Activated CD4-positive, alpha-beta T cell treated with anti-CD3 and anti-CD28 coated beads, Interleukin-10, Interleukin-2, amounts not matched to agents 100 ng/mL and 50 ng/mL, durations not matched to agents 16 hours and 8 hours (primary cell): Measurements from ENCODE around the gene KCNQ2.

ENCODE experiments used
- DNase-seq: peaks from one replicate; pipeline ENCODE4 v3.0.0-alpha.2; 2020

KCNQ2 gene

GRCh38 chr20:63432577-63433325 lies 39.7 kb downstream of the KCNQ2 start:
- no peak for DNase-seq

GRCh38 chr20:63431944-63432343 lies 40.5 kb downstream of the KCNQ2 start:
- DNase-seq, result no peak

GRCh38 chr20:63430891-63431290 lies 41.6 kb downstream of the KCNQ2 start:
- no peak for DNase-seq

- no peak for DNase-seq
These were observed 42.5 kb downstream of the KCNQ2 start for GRCh38 chr20:63429992-63430391.

- no peak for DNase-seq
These were observed 43.4 kb downstream of the KCNQ2 start for GRCh38 chr20:63428906-63429575.

GRCh38 chr20:63427724-63428330 lies 44.6 kb downstream of the KCNQ2 start:
- DNase-seq, result no peak

GRCh38 chr20:63427206-63427605 lies 45.2 kb downstream of the KCNQ2 start:
- DNase-seq, result no peak

- DNase-seq, result no peak
These were observed 46.5 kb downstream of the KCNQ2 start for GRCh38 chr20:63425846-63426485.

- DNase-seq, result no peak
These were observed 47.8 kb downstream of the KCNQ2 start for GRCh38 chr20:63424613-63425012.

- no peak for DNase-seq
These were observed 48.7 kb downstream of the KCNQ2 start for GRCh38 chr20:63423751-63424150.

- no peak for DNase-seq
These were observed 49.8 kb downstream of the KCNQ2 start for GRCh38 chr20:63422653-63423052.

GRCh38 chr20:63421913-63422312 lies 50.5 kb downstream of the KCNQ2 start:
- no peak for DNase-seq

- DNase-seq, result no peak
These were observed 51.3 kb downstream of the KCNQ2 start for GRCh38 chr20:63421094-63421692.

GRCh38 chr20:63420359-63421093 lies 51.9 kb downstream of the KCNQ2 start:
- DNase-seq, result no peak

- no peak for DNase-seq
These were observed 53.2 kb downstream of the KCNQ2 start for GRCh38 chr20:63419299-63419698.

- no peak for DNase-seq
These were observed 53.8 kb downstream of the KCNQ2 start for GRCh38 chr20:63418617-63419016.

- DNase-seq, result no peak
These were observed 54.7 kb downstream of the KCNQ2 start for GRCh38 chr20:63417738-63418120.

GRCh38 chr20:63417097-63417737 lies 55.2 kb downstream of the KCNQ2 start:
- DNase-seq, result no peak

GRCh38 chr20:63416631-63417030 lies 55.8 kb downstream of the KCNQ2 start:
- no peak for DNase-seq

- DNase-seq, result no peak
These were observed 56.6 kb downstream of the KCNQ2 start for GRCh38 chr20:63415647-63416391.

GRCh38 chr20:63414720-63415430 lies 57.6 kb downstream of the KCNQ2 start:
- DNase-seq, result no peak
